Loucy (cell line): ENCODE data around the gene JAG1.

ENCODE experiments used
- CTCF ChIP-seq: fragments of 200-600 bp; sonication (generic); conservative IDR thresholded peaks from 2 replicates; pipeline ENCODE4 v1.5.1; 2014; ENCODE audit warnings: mild to moderate bottlenecking, antibody characterized with exemption, low read length
- EZH2phosphoT487 ChIP-seq: fragments of 200-600 bp; IDR thresholded peaks from 2 replicates; pipeline ENCODE4 v1.6.1; 2018; ENCODE audit warnings: antibody characterized with exemption, mild to moderate bottlenecking, moderate library complexity, borderline replicate concordance

- TF ChIP-seq CTCF (no peak), EZH2phosphoT487 (no peak)
These were observed 25.9 kb downstream of the JAG1 start for GRCh38 chr20:10647909-10648308.
